Prostate gland (tissue), 1 donor: ENCODE results near the gene BRD1.

Source experiments
- POLR2A ChIP-seq: fragments of 450-650 bp; IDR thresholded peaks from one replicate; pipeline ENCODE4 v1.6.1; 2016; ENCODE audit warnings: antibody characterized with exemption, mild to moderate bottlenecking
- POLR2AphosphoS5 ChIP-seq: sonication (generic); formaldehyde crosslinking; IDR thresholded peaks from one replicate; pipeline ENCODE4 v1.6.1; 2017; ENCODE audit warnings: antibody characterized with exemption

- TF ChIP-seq POLR2AphosphoS5 = no peak
- no peak for TF ChIP-seq POLR2A
Measured at GRCh38 chr22:49790912-49791311, 36.8 kb downstream of the BRD1 start.
